Gastroesophageal sphincter (tissue), 3 donors: ENCODE data around the gene OTP.
"Not testable (repeated sequence)": the region's sequence is repeated elsewhere in the genome, so short reads cannot be mapped to it uniquely, and the experiment has no call there.

Source experiments
- EP300 ChIP-seq: sonication (generic); formaldehyde crosslinking; IDR thresholded peaks from one replicate; pipeline ENCODE4 v1.6.1; 2017; ENCODE audit warnings: antibody characterized with exemption, mild to moderate bottlenecking
- POLR2A ChIP-seq, 2 donors: fragments of 450-650 bp; IDR thresholded peaks; one replicate each; pipeline ENCODE4 v1.6.1; 2017; ENCODE audit warnings: antibody characterized with exemption in 2 of 2, mild to moderate bottlenecking in 2 of 2, moderate library complexity in 1 of 2
- POLR2AphosphoS5 ChIP-seq: sonication (generic); formaldehyde crosslinking; IDR thresholded peaks from one replicate; pipeline ENCODE4 v1.6.1; 2017; ENCODE audit warnings: antibody characterized with exemption
- TF ChIP-seq, protein P1 (sequence below), 4 experiments: fragments of 200-600 bp in 2 of 4; fragments of 450-650 bp in 2 of 4; sonication (generic) in 1 of 4; IDR thresholded peaks; one replicate each; pipeline ENCODE4 v1.5.1; 2017 to 2019; ENCODE audit warnings: antibody characterized with exemption in 4 of 4, mild to moderate bottlenecking in 2 of 4, moderate library complexity in 2 of 4

- TF ChIP-seq, protein P1, sequence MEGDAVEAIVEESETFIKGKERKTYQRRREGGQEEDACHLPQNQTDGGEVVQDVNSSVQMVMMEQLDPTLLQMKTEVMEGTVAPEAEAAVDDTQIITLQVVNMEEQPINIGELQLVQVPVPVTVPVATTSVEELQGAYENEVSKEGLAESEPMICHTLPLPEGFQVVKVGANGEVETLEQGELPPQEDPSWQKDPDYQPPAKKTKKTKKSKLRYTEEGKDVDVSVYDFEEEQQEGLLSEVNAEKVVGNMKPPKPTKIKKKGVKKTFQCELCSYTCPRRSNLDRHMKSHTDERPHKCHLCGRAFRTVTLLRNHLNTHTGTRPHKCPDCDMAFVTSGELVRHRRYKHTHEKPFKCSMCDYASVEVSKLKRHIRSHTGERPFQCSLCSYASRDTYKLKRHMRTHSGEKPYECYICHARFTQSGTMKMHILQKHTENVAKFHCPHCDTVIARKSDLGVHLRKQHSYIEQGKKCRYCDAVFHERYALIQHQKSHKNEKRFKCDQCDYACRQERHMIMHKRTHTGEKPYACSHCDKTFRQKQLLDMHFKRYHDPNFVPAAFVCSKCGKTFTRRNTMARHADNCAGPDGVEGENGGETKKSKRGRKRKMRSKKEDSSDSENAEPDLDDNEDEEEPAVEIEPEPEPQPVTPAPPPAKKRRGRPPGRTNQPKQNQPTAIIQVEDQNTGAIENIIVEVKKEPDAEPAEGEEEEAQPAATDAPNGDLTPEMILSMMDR (IDR thresholded peaks at IDR 0.05): not testable (repeated sequence)
- TF ChIP-seq POLR2AphosphoS5; EP300; POLR2A (IDR thresholded peaks at IDR 0.05): not testable (repeated sequence)
Measured at GRCh38 chr5:77608927-77609326, 29.6 kb downstream of the OTP start.
